SHP77 treated with DMSO at 0.1 percent for 48 hours (cell line): ENCODE data around the gene RIC1.
"Not testable (repeated sequence)": the region's sequence is repeated elsewhere in the genome, so short reads cannot be mapped to it uniquely, and the experiment has no call there.

Source experiments
- DNase-seq: peaks from one replicate; lab custom pipeline; 2025; lab: John Stamatoyannopoulos, UW

Gene RIC1

DNA sequence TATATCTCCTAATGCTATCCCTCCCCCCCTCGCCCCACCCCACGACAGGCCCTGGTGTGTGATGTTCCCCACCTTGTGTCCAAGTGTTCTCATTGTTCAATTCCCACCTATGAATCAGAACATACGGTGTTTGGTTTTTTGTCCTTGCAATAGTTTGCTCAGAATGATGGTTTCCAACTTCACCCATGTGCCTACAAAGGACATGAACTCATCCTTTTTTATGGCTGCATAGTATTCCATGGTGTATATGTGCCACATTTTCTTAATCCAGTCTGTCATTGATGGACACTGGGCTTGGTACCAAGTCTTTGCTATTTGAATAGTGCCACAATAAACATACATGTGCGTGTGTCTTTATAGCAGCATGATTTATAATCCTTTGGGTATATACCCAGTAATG is 93.8 kb downstream of the RIC1 start:
- DNase-seq = not testable (repeated sequence)

- no peak for DNase-seq
Measured at GRCh38 chr9:5735072-5735471, 106.2 kb downstream of the RIC1 start.

DNA sequence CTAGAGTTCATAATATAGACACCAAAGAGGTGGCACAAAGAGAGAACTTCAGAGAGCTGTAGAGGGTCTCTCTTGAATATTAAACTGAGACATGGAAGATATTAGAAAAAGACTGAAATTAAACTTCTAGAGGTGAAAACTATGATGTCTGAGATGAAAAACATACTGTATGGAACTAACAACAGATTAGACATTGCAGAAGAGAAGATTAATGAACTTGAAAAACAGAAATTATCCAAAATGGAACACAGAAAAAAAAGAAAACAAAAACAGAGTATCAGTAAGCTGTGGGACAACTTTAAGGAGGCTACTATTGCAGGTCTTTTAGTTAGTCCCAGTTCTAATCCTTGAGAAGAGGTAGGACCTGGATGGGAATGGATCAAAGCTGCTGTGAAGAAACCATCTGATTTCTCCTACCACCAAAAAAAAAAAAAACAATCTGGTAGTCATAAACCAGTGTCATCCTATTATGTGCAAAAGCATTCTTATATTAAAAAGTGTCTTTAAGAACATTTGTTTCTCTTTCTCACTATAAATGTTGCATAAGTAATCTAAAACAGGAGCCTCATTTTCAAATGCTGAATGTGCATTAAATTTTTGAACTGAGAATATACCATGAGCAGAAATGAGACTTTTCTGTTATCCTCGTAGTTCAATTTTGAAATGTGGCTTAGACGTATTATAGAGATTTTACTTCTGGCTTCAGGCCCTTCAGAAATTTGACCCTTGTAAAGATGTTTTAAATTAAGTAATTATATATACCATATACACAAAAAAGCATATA is 107.8 kb downstream of the RIC1 start:
- no peak for DNase-seq

DNA sequence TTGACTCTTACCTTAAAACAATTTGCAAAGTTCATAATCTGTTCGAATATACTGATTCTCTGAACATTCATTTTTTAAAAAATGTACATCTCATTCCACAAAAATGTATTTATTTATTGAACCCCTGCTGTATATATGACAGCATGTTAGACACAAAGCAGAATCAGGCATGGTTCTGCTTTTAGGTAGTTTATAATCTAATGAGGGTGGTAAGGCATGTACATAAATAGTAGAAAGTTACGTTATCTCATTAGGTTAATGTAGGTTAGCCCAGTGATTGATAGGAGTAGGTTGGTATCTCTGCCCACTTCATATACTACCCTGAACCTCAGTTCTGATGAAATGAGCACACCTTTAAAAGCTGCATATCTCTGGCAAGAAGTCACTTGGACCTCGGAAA is 114.2 kb downstream of the RIC1 start:
- no peak for DNase-seq

- no peak for DNase-seq
Measured at GRCh38 chr9:5748438-5748837, 119.5 kb downstream of the RIC1 start.

DNA sequence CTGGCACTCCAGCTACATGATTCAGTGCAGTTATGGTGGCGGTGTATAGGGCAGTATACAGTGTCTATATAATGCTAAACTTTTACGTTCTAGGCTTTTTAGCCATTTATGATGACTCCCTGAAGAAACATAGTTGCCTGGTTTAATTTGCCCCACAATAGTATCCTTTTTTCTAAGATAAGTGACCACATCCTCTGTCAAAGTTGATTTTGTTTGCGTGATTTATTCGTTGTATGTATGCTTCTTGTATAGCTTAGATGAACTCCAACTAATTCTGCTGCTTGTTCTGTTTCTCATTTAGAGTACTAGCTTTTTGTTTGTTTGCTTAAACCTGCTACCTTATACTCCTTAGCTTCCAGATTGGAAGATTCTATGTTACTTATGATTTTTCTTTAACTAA is 120.4 kb downstream of the RIC1 start:
- no peak for DNase-seq

- no peak for DNase-seq
Measured at GRCh38 chr9:5750569-5750968, 121.7 kb downstream of the RIC1 start.

- DNase-seq = no peak
Measured at GRCh38 chr9:5756633-5757032, 127.7 kb downstream of the RIC1 start.

DNA sequence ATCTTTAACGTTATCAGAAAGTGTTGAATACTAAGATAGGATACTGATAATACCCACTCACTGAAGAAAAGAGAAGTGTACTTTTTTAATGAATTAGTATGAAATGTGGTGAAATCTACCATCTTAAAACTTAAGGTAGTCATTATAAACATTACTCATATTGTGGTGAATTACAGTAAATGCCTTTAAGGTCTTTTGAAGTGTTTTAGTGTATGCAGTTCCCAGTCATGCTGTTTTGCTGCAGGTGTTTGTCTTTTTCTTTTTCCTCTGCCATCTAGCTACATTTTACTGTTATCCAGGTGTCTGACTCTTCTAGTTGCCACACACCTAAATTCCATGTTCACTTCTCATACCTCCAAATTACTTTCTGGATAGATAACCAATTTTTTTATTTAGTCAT is 131.4 kb downstream of the RIC1 start:
- DNase-seq = no peak

- no peak for DNase-seq
Measured at GRCh38 chr9:5762421-5762820, 133.5 kb downstream of the RIC1 start.

DNA sequence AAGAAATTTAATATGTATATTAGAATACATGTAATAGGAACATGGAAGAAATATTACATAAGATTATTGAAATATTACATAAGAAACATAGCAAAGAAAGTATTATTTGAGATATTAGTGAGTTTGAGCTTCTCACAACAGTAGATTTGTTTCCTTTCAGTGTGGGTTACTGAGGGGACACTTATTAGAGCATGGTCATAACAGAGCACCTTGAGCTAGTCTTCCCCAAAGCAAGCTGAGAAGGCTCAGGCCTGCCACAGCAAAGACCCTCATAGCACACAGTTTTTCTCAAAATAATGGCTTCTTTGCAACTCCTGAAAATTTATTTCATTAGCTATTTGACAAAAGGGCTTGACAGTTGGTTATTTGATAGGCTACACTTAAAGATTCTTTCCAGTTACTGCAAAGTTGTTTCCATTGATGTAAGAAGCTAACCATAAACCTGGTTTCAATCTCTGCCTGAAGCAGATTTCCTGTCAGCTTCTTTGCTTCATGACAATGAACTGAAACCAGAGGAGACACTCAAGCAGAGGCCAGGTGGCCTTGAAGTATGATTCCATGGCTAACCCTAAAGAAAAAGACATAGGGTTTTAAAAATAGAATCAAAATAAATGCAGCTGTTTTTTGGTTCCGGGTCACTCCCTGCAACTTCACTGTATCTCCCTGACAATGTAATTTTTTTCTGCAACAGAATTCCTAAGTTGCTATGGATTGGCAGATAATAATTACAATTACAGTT is 135.4 kb downstream of the RIC1 start:
- no peak for DNase-seq

- no peak for DNase-seq
Measured at GRCh38 chr9:5767968-5768932, 139.3 kb downstream of the RIC1 start.

DNA sequence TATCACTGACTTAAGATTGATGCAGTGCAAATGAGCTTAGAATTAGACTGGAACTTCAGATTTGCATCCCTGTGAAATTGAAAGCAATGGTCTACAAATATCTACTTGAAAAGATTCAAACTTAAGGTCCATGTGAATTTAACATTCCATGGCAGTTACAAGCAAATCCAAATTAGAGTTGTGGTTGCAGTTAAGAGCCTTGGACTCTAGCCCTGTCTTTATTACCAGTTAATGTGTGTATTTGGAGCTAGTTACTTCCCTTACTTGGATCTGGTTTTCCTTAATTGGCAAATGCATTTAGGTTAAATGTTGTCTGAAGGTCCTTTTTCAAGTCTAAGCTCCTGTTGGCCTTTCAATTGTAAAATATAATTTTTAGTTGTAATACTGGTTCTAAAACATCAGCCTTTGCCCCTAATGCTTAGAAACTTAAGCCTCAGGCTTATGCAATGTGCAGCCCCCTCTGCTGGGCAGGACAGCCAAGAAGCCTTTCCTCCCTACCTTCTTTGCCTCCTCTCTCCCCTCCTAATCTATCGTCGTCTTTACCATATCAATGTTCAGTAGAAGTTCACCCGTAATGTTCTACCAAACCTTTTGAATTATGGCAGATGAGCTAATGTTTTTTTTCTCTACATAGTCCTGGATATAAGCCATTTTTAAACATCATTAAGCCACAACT is 144.6 kb downstream of the RIC1 start:
- DNase-seq = no peak

DNA sequence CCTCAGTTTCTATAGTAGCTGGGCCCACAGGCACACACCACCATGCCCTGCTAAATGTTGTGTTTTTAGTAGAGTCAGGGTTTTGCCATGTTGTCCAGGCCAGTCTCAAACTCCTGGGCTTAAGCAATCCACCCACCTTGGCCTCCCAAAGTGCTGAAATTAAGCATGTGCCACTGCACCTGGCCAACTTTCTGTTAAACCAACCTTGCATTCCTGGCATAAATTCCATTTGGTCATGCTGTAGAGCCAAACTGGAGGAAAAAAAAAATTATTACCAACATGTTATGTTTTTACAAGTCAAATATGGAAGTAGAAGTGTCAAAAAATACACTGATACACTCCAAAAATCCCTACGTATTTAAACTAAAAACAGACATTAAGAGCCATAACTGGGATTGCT is 149.9 kb downstream of the RIC1 start:
- DNase-seq = no peak

GRCh38 chr9:5779705-5780218 is 150.9 kb downstream of the RIC1 start:
- DNase-seq = not testable (repeated sequence)

GRCh38 chr9:5783420-5783819 is 154.5 kb downstream of the RIC1 start:
- DNase-seq = not testable (repeated sequence)

GRCh38 chr9:5783982-5784381 is 155.1 kb downstream of the RIC1 start:
- no peak for DNase-seq

GRCh38 chr9:5784526-5785315 is 155.8 kb downstream of the RIC1 start:
- DNase-seq = no peak

DNA sequence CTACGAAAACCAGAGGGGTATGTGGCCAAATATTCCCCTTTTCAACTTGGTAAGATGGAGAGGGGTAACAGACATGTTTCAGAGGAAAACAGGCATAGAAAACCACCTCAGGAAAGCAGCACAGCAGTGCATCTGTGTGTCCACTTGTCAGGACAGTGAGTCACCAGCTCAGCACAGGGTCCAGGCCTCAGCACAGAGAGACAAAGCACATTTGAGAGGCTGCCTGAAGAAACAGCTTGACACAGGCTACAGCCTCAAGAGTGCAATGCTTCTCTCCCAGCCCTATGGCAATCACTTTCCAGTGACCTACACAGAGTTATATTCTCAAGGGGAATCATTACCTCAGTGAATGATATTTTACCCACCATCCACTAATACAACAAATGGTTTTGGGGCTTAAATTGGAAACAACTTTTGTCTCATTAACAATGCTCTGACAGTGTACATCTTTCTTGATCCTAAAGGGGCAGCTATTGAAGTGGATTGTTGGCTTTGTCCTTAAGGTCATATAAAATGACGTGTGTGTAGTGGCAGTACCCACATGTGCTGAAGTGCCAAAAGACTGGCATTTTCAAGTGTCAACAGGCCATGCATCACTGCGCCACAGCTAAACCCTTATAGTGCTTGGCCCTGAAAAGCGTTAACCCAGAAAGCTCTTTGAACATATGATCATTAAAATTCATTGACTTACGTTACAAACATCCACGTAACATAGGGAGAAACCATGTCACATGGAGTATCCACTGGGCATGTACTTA is 157.6 kb downstream of the RIC1 start:
- DNase-seq = no peak

GRCh38 chr9:5787220-5787619 is 158.3 kb downstream of the RIC1 start:
- DNase-seq = no peak
